Effector CD8-positive, alpha-beta T cell (primary cell): ENCODE measurements around the gene FILIP1L.

ENCODE experiments used
- DNase-seq: peaks from one replicate; lab custom pipeline; 2025; lab: John Stamatoyannopoulos, UW

FILIP1L gene

GRCh38 chr3:100008081-100008698 lies 106.1 kb downstream of the FILIP1L start:
- DNase-seq = no peak

- DNase-seq = no peak
These were observed 107.0 kb downstream of the FILIP1L start for GRCh38 chr3:100007313-100007712.

GRCh38 chr3:100006570-100007271 lies 107.6 kb downstream of the FILIP1L start:
- no peak for DNase-seq

- no peak for DNase-seq
These were observed 108.5 kb downstream of the FILIP1L start for GRCh38 chr3:100005665-100006393.

GRCh38 chr3:100004931-100005330 lies 109.4 kb downstream of the FILIP1L start:
- DNase-seq = no peak

- no peak for DNase-seq
These were observed 110.4 kb downstream of the FILIP1L start for GRCh38 chr3:100003609-100004503.

GRCh38 chr3:100002599-100003350 lies 111.5 kb downstream of the FILIP1L start:
- no peak for DNase-seq

GRCh38 chr3:100001526-100002270 lies 112.6 kb downstream of the FILIP1L start:
- DNase-seq = no peak

GRCh38 chr3:100001083-100001482 lies 113.2 kb downstream of the FILIP1L start:
- DNase-seq = no peak

- DNase-seq = no peak
These were observed 114.8 kb downstream of the FILIP1L start for GRCh38 chr3:99999536-99999935.

- DNase-seq = no peak
These were observed 117.0 kb downstream of the FILIP1L start for GRCh38 chr3:99997293-99997692.

- DNase-seq = no peak
These were observed 124.1 kb downstream of the FILIP1L start for GRCh38 chr3:99990179-99990578.

GRCh38 chr3:99984668-99985067 lies 129.6 kb downstream of the FILIP1L start:
- DNase-seq = no peak

- DNase-seq = no peak
These were observed 130.2 kb downstream of the FILIP1L start for GRCh38 chr3:99984139-99984538.

GRCh38 chr3:99982650-99983049 lies 131.7 kb downstream of the FILIP1L start:
- DNase-seq = no peak

- no peak for DNase-seq
These were observed 133.2 kb downstream of the FILIP1L start for GRCh38 chr3:99981138-99981537.

GRCh38 chr3:99980606-99981005 lies 133.7 kb downstream of the FILIP1L start:
- no peak for DNase-seq

- DNase-seq = no peak
These were observed 136.1 kb downstream of the FILIP1L start for GRCh38 chr3:99978221-99978620.

- no peak for DNase-seq
These were observed 137.7 kb downstream of the FILIP1L start for GRCh38 chr3:99976584-99976983.

GRCh38 chr3:99974989-99975388 lies 139.3 kb downstream of the FILIP1L start:
- DNase-seq = no peak
